CD14-positive monocyte (primary cell): ENCODE results near the gene VPS37B. TPM values are rescaled to one million over a fixed set of nuclear protein-coding genes. Genes with fewer than 3 reads are reported as not detected.
A peak's percentile ranks its signal among the peaks of the same experiment; 100 is the strongest.
"Not testable (repeated sequence)": the region's sequence is repeated elsewhere in the genome, so short reads cannot be mapped to it uniquely, and the experiment has no call there.

Experiments used
- DNase-seq, 3 donors: peaks; one replicate each; pipeline ENCODE4 v3.0.0-alpha.2; 2011 to 2022
- H2AFZ ChIP-seq: 2 replicates; pipeline ENCODE4 v1.6.0; 2012; ENCODE audit warnings: mild to moderate bottlenecking, low read depth, low read length, inconsistent platforms; ENCODE audit not compliant: insufficient read depth, poor library complexity, severe bottlenecking
- H3K27ac ChIP-seq, 2 donors: 1 replicate in 1 of 2; 2 replicates in 1 of 2; pipeline ENCODE4 v1.5.1; 2012 to 2013; ENCODE audit warnings: low read length in 2 of 2, control low read depth in 1 of 2, inconsistent platforms in 1 of 2, low read depth in 1 of 2, mild to moderate bottlenecking in 1 of 2
- H3K27me3 ChIP-seq, 2 donors: one replicate each; pipeline versions ENCODE4 v1.6.0 to v1.6.1; 2011 to 2013; ENCODE audit warnings: low read length in 2 of 2; ENCODE audit not compliant: control insufficient read depth in 2 of 2, insufficient read depth in 2 of 2
- H3K36me3 ChIP-seq, 2 donors: replicated peaks in 1 of 2; 1 replicate in 1 of 2; 2 replicates in 1 of 2; pipeline versions ENCODE4 v1.5.1 to v1.6.1; 2012 to 2013; ENCODE audit warnings: low read length in 2 of 2, control low read depth in 1 of 2, inconsistent platforms in 1 of 2, mild to moderate bottlenecking in 1 of 2; ENCODE audit not compliant: insufficient read depth in 2 of 2, control insufficient read depth in 1 of 2
- H3K4me1 ChIP-seq, 2 donors: 1 replicate in 1 of 2; 2 replicates in 1 of 2; pipeline versions ENCODE4 v1.5.1 to v1.6.1; 2012 to 2013; ENCODE audit warnings: low read length in 2 of 2, control low read depth in 1 of 2, inconsistent platforms in 1 of 2, mild to moderate bottlenecking in 1 of 2, moderate library complexity in 1 of 2; ENCODE audit not compliant: insufficient read depth in 2 of 2, control insufficient read depth in 1 of 2
- H3K4me2 ChIP-seq: replicated peaks from 2 replicates; pipeline ENCODE3; 2012; ENCODE audit warnings: low read length, moderate library complexity, mild to moderate bottlenecking; ENCODE audit not compliant: poor library complexity, severe bottlenecking; ENCODE audit errors: extremely low read depth
- H3K4me3 ChIP-seq, 3 experiments: fragments of 200-600 bp in 1 of 3; sonication (generic) in 1 of 3; replicated peaks in 1 of 3; 1 replicate in 2 of 3; 2 replicates in 1 of 3; pipeline ENCODE4 v1.5.1; 2011 to 2013; ENCODE audit warnings: low read length in 3 of 3, mild to moderate bottlenecking in 3 of 3, control low read depth in 2 of 3, low read depth in 2 of 3, inconsistent platforms in 1 of 3, moderate library complexity in 1 of 3
- H3K79me2 ChIP-seq: 2 replicates; pipeline ENCODE4 v1.6.0; 2012; ENCODE audit warnings: mild to moderate bottlenecking, control low read depth, inconsistent platforms, low read length, moderate library complexity; ENCODE audit not compliant: insufficient read depth
- H3K9ac ChIP-seq: 2 replicates; pipeline ENCODE4 v1.6.0; 2017; ENCODE audit warnings: low read length, mild to moderate bottlenecking; ENCODE audit not compliant: insufficient read depth, poor library complexity, severe bottlenecking
- H3K9me3 ChIP-seq, 2 donors: replicated peaks in 1 of 2; 1 replicate in 1 of 2; 2 replicates in 1 of 2; pipeline versions ENCODE4 v1.5.1 to v1.6.1; 2012 to 2013; ENCODE audit warnings: low read length in 2 of 2, control low read depth in 1 of 2; ENCODE audit not compliant: control insufficient read depth in 1 of 2, insufficient read depth in 1 of 2
- H4K20me1 ChIP-seq: 2 replicates; pipeline ENCODE4 v1.6.0; 2012; ENCODE audit warnings: mild to moderate bottlenecking, low read length, control low read depth, moderate library complexity; ENCODE audit not compliant: insufficient read depth
- H3K27ac Mint-ChIP-seq, 7 donors: one replicate each; pipeline ENCODE4 v1.8.0; 2020; ENCODE audit warnings: mild to moderate bottlenecking in 7 of 7, mixed read lengths in 7 of 7, moderate library complexity in 6 of 7, inconsistent platforms in 2 of 7
- H3K27me3 Mint-ChIP-seq, 3 donors: one replicate each; pipeline ENCODE4 v1.8.0; 2021 to 2022; ENCODE audit warnings: low read depth in 3 of 3, mild to moderate bottlenecking in 3 of 3, mixed read lengths in 3 of 3, moderate library complexity in 3 of 3, inconsistent platforms in 1 of 3
- H3K36me3 Mint-ChIP-seq, 2 donors: one replicate each; pipeline ENCODE4 v1.8.0; 2020; ENCODE audit warnings: mixed read lengths in 2 of 2, inconsistent platforms in 1 of 2, mild to moderate bottlenecking in 1 of 2
- H3K4me1 Mint-ChIP-seq: one replicate; pipeline ENCODE4 v1.8.0; 2020; ENCODE audit warnings: mild to moderate bottlenecking, mixed read lengths
- H3K4me3 Mint-ChIP-seq, 2 donors: one replicate each; pipeline ENCODE4 v1.8.0; 2020; ENCODE audit warnings: mild to moderate bottlenecking in 2 of 2, mixed read lengths in 2 of 2, moderate library complexity in 1 of 2
- H3K9me3 Mint-ChIP-seq, 7 donors: one replicate each; pipeline ENCODE4 v1.8.0; 2020 to 2022; ENCODE audit warnings: mixed read lengths in 7 of 7, mild to moderate bottlenecking in 6 of 7, moderate library complexity in 6 of 7, inconsistent platforms in 2 of 7
- WGBS: methylation state at CpG from one replicate; pipeline ENCODE4 v1.1.5; 2013; ENCODE audit warnings: missing lambda C conversion rate; ENCODE audit not compliant: insufficient coverage; 5-methylcytosine and 5-hydroxymethylcytosine counted together
- intact Hi-C, 2 donors: fragments of 100-400 bp; cut with micrococcal nuclease; formaldehyde crosslinking; loops; one replicate each; pipeline versions ENCODE4 v1.15.0 to v1.15.1; 2023
- polyA plus RNA-seq, 3 donors: library from polyadenylated mRNA; depleted of rRNA in 1 of 3; unstranded in 2 of 3; stranded (reverse) in 1 of 3; fragments of 300-500 nt in 2 of 3; fragments of >200 nt in 1 of 3; fragmentation: Illumina TruSeq in 2 of 3; gene quantifications; 1 replicate in 2 of 3; 2 replicates in 1 of 3; pipeline ENCODE4 v1.2.3, GENCODE V29; 2012 to 2021
- TF ChIP-seq, protein P1 (sequence below): fragments of 200-600 bp; IDR thresholded peaks from one replicate; pipeline ENCODE4 v1.8.0; 2022; ENCODE audit warnings: antibody characterized with exemption, mild to moderate bottlenecking

The VPS37B gene
- polyA plus RNA-seq, 3 donors, result 12.3 to 34.3 (median 16.4) TPM

DNA sequence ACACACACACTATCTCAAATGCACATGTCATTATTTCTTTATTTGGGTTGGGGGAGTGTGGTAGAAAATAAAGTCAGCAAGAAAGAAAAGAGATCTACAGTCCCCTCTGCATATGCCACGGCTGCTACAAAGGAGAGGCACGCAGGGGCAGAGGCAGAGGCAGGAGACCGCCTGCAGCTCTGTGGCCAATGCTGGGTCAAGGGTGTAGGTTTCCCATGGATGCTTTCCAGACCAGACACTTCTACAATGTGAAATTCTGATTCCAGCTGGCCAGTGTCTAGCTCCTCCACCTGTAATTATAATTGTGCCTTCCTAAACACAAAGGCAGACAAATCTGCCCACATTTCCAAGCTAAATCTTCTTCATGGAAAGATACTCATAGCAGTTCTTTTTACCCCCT lies 19.2 kb downstream of the VPS37B start:
- H3K4me3 Mint-ChIP-seq, result no peak overlapping the region
- intact Hi-C loops, result no loop called here

DNA sequence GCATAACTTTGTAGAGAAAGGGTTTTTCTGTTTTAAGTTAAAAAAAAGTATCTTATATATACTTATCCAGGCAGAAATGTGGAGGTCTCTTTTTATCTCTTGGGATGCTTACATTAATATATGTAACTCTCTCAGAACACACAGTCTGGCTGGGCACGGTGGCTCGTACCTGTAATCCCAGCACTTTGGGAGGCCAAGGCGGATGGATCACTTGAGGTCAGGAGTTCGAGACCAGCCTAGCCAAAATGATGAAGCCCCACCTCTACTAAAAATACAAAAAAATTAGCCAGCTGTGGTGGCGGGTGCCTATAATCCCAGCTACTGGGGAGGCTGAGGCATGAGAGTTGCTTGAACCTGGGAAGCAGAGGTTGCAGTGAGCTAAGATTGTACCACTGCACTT lies 19.6 kb downstream of the VPS37B start:
- H3K9ac ChIP-seq, H3K27me3 ChIP-seq, intact Hi-C loops, H3K4me3 Mint-ChIP-seq, H2AFZ ChIP-seq, DNase-seq, H3K9me3 Mint-ChIP-seq, H3K4me2 ChIP-seq, H3K27ac ChIP-seq, H3K4me3 ChIP-seq, H3K9me3 ChIP-seq: not testable (repeated sequence)
- no CpG with 5 or more reads among the region's 5 CpGs for WGBS
- Mint-ChIP-seq H3K4me1 (peaks cover 92% of the 10 kb centered on the region), H3K36me3 (peaks cover 64 to 66% of the 10 kb centered on the region in 2 donors), H3K27ac (peak overlapping the region in 1 of 7 donors; percentile 11), H3K27me3 (peaks cover 4 to 28% (median 8%) of the 10 kb centered on the region in 3 donors)
- H4K20me1 ChIP-seq, result peaks cover 95% of the 10 kb centered on the region
- peaks cover 90% of the 10 kb centered on the region for H3K79me2 ChIP-seq
- H3K36me3 ChIP-seq, result peaks cover 5 to 30% of the 10 kb centered on the region in 2 donors
- H3K4me1 ChIP-seq, result peaks cover 45 to 71% of the 10 kb centered on the region in 2 donors

More for the DNA sequence above, 19.2 kb downstream of the VPS37B start:
- no peak for DNase-seq
- H3K36me3 ChIP-seq, result peaks cover 5 to 30% of the 10 kb centered on the region in 2 donors
- Mint-ChIP-seq H3K27ac (peak overlapping the region in 1 of 7 donors; percentile 20), H3K4me1 (peaks cover 89% of the 10 kb centered on the region), H3K9me3 (peaks cover 0 to 6% (median 0%) of the 10 kb centered on the region in 7 donors), H3K27me3 (peaks cover 6 to 29% (median 8%) of the 10 kb centered on the region in 3 donors), H3K36me3 (peaks cover 64 to 66% of the 10 kb centered on the region in 2 donors)
- peaks cover 97% of the 10 kb centered on the region for H4K20me1 ChIP-seq
- H3K79me2 ChIP-seq, result peaks cover 94% of the 10 kb centered on the region
- H3K27me3 ChIP-seq, result no peaks in the 10 kb centered on the region
- no peak overlapping the region for H3K4me3 ChIP-seq
- WGBS, result 96% methylated on average over 3 of the region's 3 CpGs
- no peak overlapping the region for H2AFZ ChIP-seq
- H3K9me3 ChIP-seq, result no peaks in the 10 kb centered on the region
- no peak overlapping the region for H3K27ac ChIP-seq
- TF ChIP-seq, protein P1, sequence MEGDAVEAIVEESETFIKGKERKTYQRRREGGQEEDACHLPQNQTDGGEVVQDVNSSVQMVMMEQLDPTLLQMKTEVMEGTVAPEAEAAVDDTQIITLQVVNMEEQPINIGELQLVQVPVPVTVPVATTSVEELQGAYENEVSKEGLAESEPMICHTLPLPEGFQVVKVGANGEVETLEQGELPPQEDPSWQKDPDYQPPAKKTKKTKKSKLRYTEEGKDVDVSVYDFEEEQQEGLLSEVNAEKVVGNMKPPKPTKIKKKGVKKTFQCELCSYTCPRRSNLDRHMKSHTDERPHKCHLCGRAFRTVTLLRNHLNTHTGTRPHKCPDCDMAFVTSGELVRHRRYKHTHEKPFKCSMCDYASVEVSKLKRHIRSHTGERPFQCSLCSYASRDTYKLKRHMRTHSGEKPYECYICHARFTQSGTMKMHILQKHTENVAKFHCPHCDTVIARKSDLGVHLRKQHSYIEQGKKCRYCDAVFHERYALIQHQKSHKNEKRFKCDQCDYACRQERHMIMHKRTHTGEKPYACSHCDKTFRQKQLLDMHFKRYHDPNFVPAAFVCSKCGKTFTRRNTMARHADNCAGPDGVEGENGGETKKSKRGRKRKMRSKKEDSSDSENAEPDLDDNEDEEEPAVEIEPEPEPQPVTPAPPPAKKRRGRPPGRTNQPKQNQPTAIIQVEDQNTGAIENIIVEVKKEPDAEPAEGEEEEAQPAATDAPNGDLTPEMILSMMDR, result no peak
- no peak overlapping the region for H3K9ac ChIP-seq
- peaks cover 41 to 69% of the 10 kb centered on the region in 2 donors for H3K4me1 ChIP-seq
- H3K4me2 ChIP-seq, result no peak overlapping the region
